ENCODE measurements around the gene SCN11A.

Gene SCN11A

DNA sequence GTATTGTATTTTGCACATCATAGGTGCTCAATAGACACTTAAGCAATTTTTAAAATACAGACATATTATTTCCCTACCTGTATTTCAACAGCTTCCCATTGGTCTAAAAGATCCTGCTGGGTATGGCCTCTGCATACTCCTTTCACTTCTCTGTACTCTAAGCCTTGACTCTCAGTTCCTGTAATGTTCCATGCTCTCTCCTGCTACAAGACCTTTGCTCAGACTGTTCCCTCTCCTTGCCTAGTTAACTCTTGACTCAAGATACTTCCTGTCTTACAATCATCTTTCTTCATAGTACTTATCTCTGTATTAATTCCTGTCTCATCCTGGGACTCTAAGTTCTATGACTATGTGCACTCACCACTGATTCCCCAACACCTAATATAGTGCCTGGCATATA lies 1.7 kb downstream of the SCN11A start:
- Histone ChIP-seq H3K27me3 (ENCODE audit: insufficient read depth, insufficient read length) (no peaks in the 10 kb centered on the region), H3K36me3 (ENCODE audit: insufficient read depth, insufficient read length, low read length) (no peaks in the 10 kb centered on the region), H3K9me3 (ENCODE audit: insufficient read depth, low read length) (no peaks in the 10 kb centered on the region), H3K4me3 (ENCODE audit: insufficient read length, low read depth) (no peak overlapping the region), H3K9ac (ENCODE audit: insufficient read length, low read depth) (no peak overlapping the region), H3K4me1 (ENCODE audit: insufficient read depth, insufficient read length) (no peaks in the 10 kb centered on the region)
- no peak for TF ChIP-seq SUZ12 (IDR thresholded peaks at IDR 0.05; ENCODE audit: extremely low read depth, insufficient read depth, insufficient read length)
- no peak for TF ChIP-seq ZNF274 (IDR thresholded peaks at IDR 0.05; ENCODE audit: low read depth, low read length)
- no peak for TF ChIP-seq YY1 (IDR thresholded peaks at IDR 0.05; ENCODE audit: insufficient read depth, insufficient read length)
- DNase-seq (ENCODE audit: low read depth, low spot score), result no peak

DNA sequence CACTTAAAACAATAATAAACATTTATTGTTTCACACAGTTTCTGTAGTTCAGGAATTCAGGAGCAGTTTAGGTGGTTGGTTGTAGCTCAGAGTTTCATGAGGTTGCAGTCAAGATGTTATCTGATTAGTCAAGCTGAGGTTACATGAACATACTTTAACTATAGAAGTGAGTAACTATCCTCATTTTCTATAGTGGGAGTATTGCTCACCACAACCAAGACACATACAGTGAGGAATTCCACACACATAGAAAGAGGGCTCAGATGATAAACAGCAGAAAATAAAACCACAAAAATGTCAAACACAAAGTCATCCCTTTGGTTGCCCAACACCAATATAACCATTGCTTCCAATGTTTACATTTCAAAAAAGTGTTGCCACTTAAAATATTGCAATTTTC lies 13.6 kb downstream of the SCN11A start:
- no peak for TF ChIP-seq YY1 (IDR thresholded peaks at IDR 0.05; ENCODE audit: insufficient read depth, insufficient read length)
- no peak for TF ChIP-seq SUZ12 (IDR thresholded peaks at IDR 0.05; ENCODE audit: extremely low read depth, insufficient read depth, insufficient read length)
- TF ChIP-seq ZNF274 (IDR thresholded peaks at IDR 0.05; ENCODE audit: low read depth, low read length), result no peak
- Histone ChIP-seq H3K9ac (ENCODE audit: insufficient read length, low read depth) (no peak overlapping the region), H3K36me3 (ENCODE audit: insufficient read depth, insufficient read length, low read length) (no peaks in the 10 kb centered on the region), H3K4me1 (ENCODE audit: insufficient read depth, insufficient read length) (no peaks in the 10 kb centered on the region), H3K4me3 (ENCODE audit: insufficient read length, low read depth) (no peak overlapping the region), H3K27me3 (ENCODE audit: insufficient read depth, insufficient read length) (no peaks in the 10 kb centered on the region), H3K9me3 (ENCODE audit: insufficient read depth, low read length) (0 out of 2 replicates have a peak, but pooled peaks cover 13% of the 10 kb centered on the region)
- no peak for DNase-seq (ENCODE audit: low read depth, low spot score)

DNA sequence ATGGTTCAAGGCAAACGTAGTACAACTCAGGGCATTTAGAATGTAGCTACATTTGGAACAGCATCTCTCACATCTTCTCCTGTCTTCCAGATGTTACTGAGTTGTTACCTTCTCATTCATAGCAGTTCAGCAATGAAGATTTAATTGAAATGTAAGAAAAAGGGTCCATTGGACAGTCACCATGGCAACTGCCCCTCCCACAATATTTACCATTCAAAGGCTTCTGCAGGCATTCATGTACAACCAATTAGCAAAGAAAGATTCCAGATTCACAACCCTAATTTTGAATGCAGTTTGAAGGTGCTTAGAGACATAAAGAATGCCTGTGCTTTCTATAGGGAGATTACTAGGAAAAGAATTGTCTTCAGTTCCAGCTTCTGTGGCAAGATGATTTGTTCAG lies 22.2 kb downstream of the SCN11A start:
- Histone ChIP-seq H3K9me3 (ENCODE audit: insufficient read depth, low read length) (0 out of 2 replicates have a peak, but pooled peaks cover 7% of the 10 kb centered on the region), H3K9ac (ENCODE audit: insufficient read length, low read depth) (no peak overlapping the region), H3K4me1 (ENCODE audit: insufficient read depth, insufficient read length) (no peaks in the 10 kb centered on the region), H3K27me3 (ENCODE audit: insufficient read depth, insufficient read length) (no peaks in the 10 kb centered on the region), H3K36me3 (ENCODE audit: insufficient read depth, insufficient read length, low read length) (no peaks in the 10 kb centered on the region), H3K4me3 (ENCODE audit: insufficient read length, low read depth) (no peak overlapping the region)
- TF ChIP-seq YY1 (IDR thresholded peaks at IDR 0.05; ENCODE audit: insufficient read depth, insufficient read length), result no peak
- TF ChIP-seq ZNF274 (IDR thresholded peaks at IDR 0.05; ENCODE audit: low read depth, low read length), result no peak
- no peak for TF ChIP-seq SUZ12 (IDR thresholded peaks at IDR 0.05; ENCODE audit: extremely low read depth, insufficient read depth, insufficient read length)
- DNase-seq (ENCODE audit: low read depth, low spot score), result no peak

DNA sequence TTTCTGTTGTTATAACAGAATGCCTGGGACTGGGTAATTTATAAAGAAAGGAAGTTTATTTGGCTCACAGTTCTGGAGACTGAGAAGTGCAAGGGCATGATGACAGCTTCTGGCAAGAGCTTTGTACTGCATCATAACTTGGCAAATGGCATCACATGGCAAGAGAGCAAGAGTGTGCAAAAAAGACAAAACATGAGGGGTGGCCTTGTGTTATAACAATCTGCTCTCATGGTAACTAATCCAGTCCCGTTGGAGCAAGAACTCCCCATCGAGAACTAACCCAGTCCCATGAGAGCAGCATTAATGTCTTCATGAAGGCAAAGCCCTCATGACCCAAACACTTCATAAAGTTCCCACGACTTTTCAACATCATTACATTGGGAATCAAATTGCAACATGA lies 23.2 kb downstream of the SCN11A start:
- Histone ChIP-seq H3K36me3 (ENCODE audit: insufficient read depth, insufficient read length, low read length) (no peaks in the 10 kb centered on the region), H3K9me3 (ENCODE audit: insufficient read depth, low read length) (no peaks in the 10 kb centered on the region), H3K27me3 (ENCODE audit: insufficient read depth, insufficient read length) (no peaks in the 10 kb centered on the region), H3K4me3 (ENCODE audit: insufficient read length, low read depth) (no peak overlapping the region), H3K4me1 (ENCODE audit: insufficient read depth, insufficient read length) (no peaks in the 10 kb centered on the region), H3K9ac (ENCODE audit: insufficient read length, low read depth) (no peak overlapping the region)
- TF ChIP-seq ZNF274 (IDR thresholded peaks at IDR 0.05; ENCODE audit: low read depth, low read length) (no peak), YY1 (IDR thresholded peaks at IDR 0.05; ENCODE audit: insufficient read depth, insufficient read length) (no peak), SUZ12 (IDR thresholded peaks at IDR 0.05; ENCODE audit: extremely low read depth, insufficient read depth, insufficient read length) (no peak)
- DNase-seq (ENCODE audit: low read depth, low spot score), result no peak

DNA sequence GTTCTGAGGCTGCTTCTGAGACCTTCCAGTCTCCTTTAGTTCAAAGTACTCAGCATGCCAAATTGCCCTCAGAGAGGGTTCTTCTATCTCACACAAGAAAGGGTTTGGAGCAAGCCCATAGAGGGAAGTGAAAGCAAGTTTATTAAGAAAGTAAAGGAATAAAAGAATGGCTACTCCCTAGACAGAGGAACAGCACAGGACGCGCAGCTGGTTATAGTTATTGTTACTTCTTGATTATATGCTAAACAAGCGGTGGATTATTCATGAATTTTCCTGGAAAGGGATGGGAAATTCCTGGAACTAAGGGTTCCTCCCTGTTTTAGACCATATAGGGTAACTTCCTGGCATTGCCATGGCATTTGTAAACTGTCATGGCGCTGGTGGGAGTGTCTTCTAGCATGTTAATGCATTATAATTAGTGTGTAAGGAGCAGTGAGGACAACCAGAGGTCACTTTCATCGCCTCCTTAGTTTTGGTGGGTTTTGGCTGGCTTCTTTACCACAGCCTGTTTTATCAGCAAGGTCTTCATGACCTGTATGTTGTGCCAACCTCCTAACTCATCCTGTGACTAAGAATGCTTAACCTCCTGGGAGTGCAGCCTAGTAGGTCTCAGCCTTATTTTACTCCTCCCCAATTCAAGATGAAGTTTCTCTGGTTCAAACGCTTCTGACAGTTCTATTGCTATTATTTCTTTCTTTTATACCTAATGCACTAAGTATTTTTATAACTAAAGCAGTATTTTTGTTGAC lies 26.3 kb downstream of the SCN11A start:
- Histone ChIP-seq H3K9ac (ENCODE audit: insufficient read length, low read depth) (no peak overlapping the region), H3K27me3 (ENCODE audit: insufficient read depth, insufficient read length) (no peaks in the 10 kb centered on the region), H3K9me3 (ENCODE audit: insufficient read depth, low read length) (no peaks in the 10 kb centered on the region), H3K4me3 (ENCODE audit: insufficient read length, low read depth) (no peak overlapping the region), H3K4me1 (ENCODE audit: insufficient read depth, insufficient read length) (no peaks in the 10 kb centered on the region), H3K36me3 (ENCODE audit: insufficient read depth, insufficient read length, low read length) (no peaks in the 10 kb centered on the region)
- TF ChIP-seq YY1 (IDR thresholded peaks at IDR 0.05; ENCODE audit: insufficient read depth, insufficient read length) (no peak), SUZ12 (IDR thresholded peaks at IDR 0.05; ENCODE audit: extremely low read depth, insufficient read depth, insufficient read length) (no peak), ZNF274 (IDR thresholded peaks at IDR 0.05; ENCODE audit: low read depth, low read length) (no peak)
- DNase-seq (ENCODE audit: low read depth, low spot score), result no peak

DNA sequence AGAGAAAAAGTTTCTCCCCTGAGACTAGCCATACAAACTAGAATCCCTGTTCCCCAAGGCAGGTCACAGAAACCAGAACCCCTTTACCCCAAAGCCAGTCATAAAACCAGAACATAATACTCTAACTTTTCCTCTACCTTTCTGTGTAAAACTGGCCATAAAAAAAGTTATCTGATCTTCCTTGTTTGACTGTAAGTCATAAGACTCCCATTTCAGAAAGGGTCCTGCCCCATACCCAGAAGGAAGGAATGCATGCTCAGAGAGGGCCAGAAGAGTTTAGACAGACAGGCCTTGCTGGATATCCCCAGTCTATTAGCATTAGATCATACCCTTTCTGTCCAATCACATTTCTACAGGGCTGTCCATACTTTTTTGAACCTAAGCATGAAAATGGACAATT lies 27.2 kb downstream of the SCN11A start:
- no peak for DNase-seq (ENCODE audit: low read depth, low spot score)
- Histone ChIP-seq H3K4me3 (ENCODE audit: insufficient read length, low read depth) (no peak overlapping the region), H3K4me1 (ENCODE audit: insufficient read depth, insufficient read length) (no peaks in the 10 kb centered on the region), H3K36me3 (ENCODE audit: insufficient read depth, insufficient read length, low read length) (no peaks in the 10 kb centered on the region), H3K9me3 (ENCODE audit: insufficient read depth, low read length) (no peaks in the 10 kb centered on the region), H3K9ac (ENCODE audit: insufficient read length, low read depth) (no peak overlapping the region), H3K27me3 (ENCODE audit: insufficient read depth, insufficient read length) (no peaks in the 10 kb centered on the region)
- TF ChIP-seq ZNF274 (IDR thresholded peaks at IDR 0.05; ENCODE audit: low read depth, low read length) (no peak), YY1 (IDR thresholded peaks at IDR 0.05; ENCODE audit: insufficient read depth, insufficient read length) (no peak), SUZ12 (IDR thresholded peaks at IDR 0.05; ENCODE audit: extremely low read depth, insufficient read depth, insufficient read length) (no peak)

DNA sequence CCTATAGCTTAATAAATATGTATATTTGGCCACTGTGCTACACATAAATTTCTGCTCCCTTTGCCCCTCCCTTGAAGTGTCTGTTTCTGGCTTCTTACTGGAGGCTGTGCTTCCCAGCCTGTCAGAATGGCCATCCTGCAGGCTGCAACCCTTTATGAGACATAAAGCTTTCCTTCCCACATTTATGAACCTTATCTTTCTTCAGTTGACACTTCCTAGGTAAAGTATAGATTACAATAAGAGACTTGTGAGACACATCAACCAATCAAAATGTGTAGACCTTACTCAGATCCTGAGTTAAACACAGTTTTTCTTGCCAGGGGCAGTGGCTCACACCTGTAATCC lies 29.5 kb downstream of the SCN11A start:
- Histone ChIP-seq H3K4me1 (ENCODE audit: insufficient read depth, insufficient read length) (no peaks in the 10 kb centered on the region), H3K4me3 (ENCODE audit: insufficient read length, low read depth) (no peak overlapping the region), H3K9me3 (ENCODE audit: insufficient read depth, low read length) (no peaks in the 10 kb centered on the region), H3K36me3 (ENCODE audit: insufficient read depth, insufficient read length, low read length) (no peaks in the 10 kb centered on the region), H3K27me3 (ENCODE audit: insufficient read depth, insufficient read length) (no peaks in the 10 kb centered on the region), H3K9ac (ENCODE audit: insufficient read length, low read depth) (no peak overlapping the region)
- TF ChIP-seq YY1 (IDR thresholded peaks at IDR 0.05; ENCODE audit: insufficient read depth, insufficient read length), result no peak
- no peak for TF ChIP-seq SUZ12 (IDR thresholded peaks at IDR 0.05; ENCODE audit: extremely low read depth, insufficient read depth, insufficient read length)
- TF ChIP-seq ZNF274 (IDR thresholded peaks at IDR 0.05; ENCODE audit: low read depth, low read length), result no peak
- no peak for DNase-seq (ENCODE audit: low read depth, low spot score)
